Tibial artery (tissue), 4 donors: ENCODE results near the gene ACAT2.

Experiments used
- DNase-seq, 2 donors: peaks; one replicate each; pipeline ENCODE4 v3.0.0-alpha.2; 2019
- H3K27ac ChIP-seq, 2 donors: fragments of 200-600 bp; sonication (generic) in 1 of 2; 1 replicate in 1 of 2; 2 replicates in 1 of 2; pipeline ENCODE4 v1.5.1; 2018 to 2019; ENCODE audit warnings: mild to moderate bottlenecking in 1 of 2
- H3K27me3 ChIP-seq, 2 donors: fragments of 200-600 bp; sonication (generic) in 1 of 2; one replicate each; pipeline versions ENCODE4 v1.5.1 to v1.6.0; 2016 to 2019
- H3K36me3 ChIP-seq, 3 donors: fragments of 200-600 bp; sonication (generic) in 2 of 3; one replicate each; pipeline ENCODE4 v1.5.1; 2016 to 2019; ENCODE audit warnings: mild to moderate bottlenecking in 2 of 3
- H3K4me1 ChIP-seq, 4 donors: fragments of 200-600 bp; sonication (generic) in 2 of 4; 1 replicate in 3 of 4; 2 replicates in 1 of 4; pipeline ENCODE4 v1.5.1; 2016 to 2019
- H3K4me3 ChIP-seq, 2 donors: fragments of 200-600 bp; sonication (generic) in 1 of 2; 1 replicate in 1 of 2; 2 replicates in 1 of 2; pipeline ENCODE4 v1.5.1; 2018 to 2019; ENCODE audit warnings: mild to moderate bottlenecking in 2 of 2
- H3K9me3 ChIP-seq, 3 donors: fragments of 200-600 bp; sonication (generic) in 1 of 3; one replicate each; pipeline ENCODE4 v1.5.1; 2016 to 2019
- CTCF ChIP-seq, 2 experiments: fragments of 200-600 bp in 1 of 2; fragments of 450-650 bp in 1 of 2; IDR thresholded peaks; one replicate each; pipeline ENCODE4 v1.5.1; 2017 to 2019; ENCODE audit warnings: antibody characterized with exemption in 2 of 2, mild to moderate bottlenecking in 1 of 2, moderate library complexity in 1 of 2
- intact Hi-C: fragments of 100-400 bp; cut with DNase I; formaldehyde crosslinking; loops from one replicate; pipeline ENCODE4 v1.15.0; 2023; ENCODE audit warnings: low total_unique reads

ACAT2 gene

DNA sequence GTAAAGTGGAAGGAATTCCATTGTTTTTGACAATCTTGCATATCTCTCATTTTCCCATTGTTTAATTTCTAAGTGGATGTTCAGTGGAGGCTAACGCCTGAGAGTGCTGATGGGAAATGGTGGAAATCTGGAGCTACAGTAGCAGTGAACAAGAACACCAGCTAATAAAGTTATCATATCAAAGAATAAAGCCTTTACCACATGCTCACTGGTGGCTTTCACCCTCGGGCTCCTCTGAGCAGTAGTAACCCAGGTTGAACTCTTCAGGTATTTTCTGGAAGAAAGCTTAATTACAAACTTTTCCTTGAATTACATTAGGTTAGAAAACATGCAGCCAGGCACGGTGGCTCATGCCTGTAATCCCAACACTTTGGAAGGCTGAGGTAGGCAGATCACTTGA lies 10.4 kb upstream of the ACAT2 start:
- intact Hi-C loops, result no loop called here
- no peak for TF ChIP-seq CTCF (IDR thresholded peaks at IDR 0.05)
- Histone ChIP-seq H3K27me3 (no peaks in the 10 kb centered on the region), H3K9me3 (no peaks in the 10 kb centered on the region), H3K4me3 (no peak overlapping the region), H3K36me3 (peaks cover 66 to 89% (median 69%) of the 10 kb centered on the region in 3 donors), H3K4me1 (peaks cover 0 to 9% (median 0%) of the 10 kb centered on the region in 4 donors), H3K27ac (no peak overlapping the region)
- no peak for DNase-seq

- Histone ChIP-seq H3K27ac (no peak overlapping the region), H3K27me3 (no peaks in the 10 kb centered on the region), H3K4me3 (no peak overlapping the region), H3K4me1 (peaks cover 0 to 9% (median 0%) of the 10 kb centered on the region in 4 donors), H3K9me3 (no peaks in the 10 kb centered on the region), H3K36me3 (peaks cover 55 to 84% (median 63%) of the 10 kb centered on the region in 3 donors)
- DNase-seq, result no peak
- intact Hi-C loops, result no loop called here
- TF ChIP-seq CTCF (IDR thresholded peaks at IDR 0.05), result no peak
Measured at GRCh38 chr6:159753081-159753872, 8.6 kb upstream of the ACAT2 start.

- H3K36me3 ChIP-seq, result peaks cover 49 to 78% (median 59%) of the 10 kb centered on the region in 3 donors
- peaks cover 0 to 9% (median 0%) of the 10 kb centered on the region in 4 donors for H3K4me1 ChIP-seq
- intact Hi-C loops, result no loop called here
Measured at GRCh38 chr6:159754401-159754800, 7.4 kb upstream of the ACAT2 start.

GRCh38 chr6:159754959-159755914 lies 6.6 kb upstream of the ACAT2 start:
- no peak for DNase-seq
- no peaks in the 10 kb centered on the region for H3K9me3 ChIP-seq
- peak overlapping the region in 1 of 2 donors; percentile 38 for H3K27ac ChIP-seq
- peaks cover 0 to 14% (median 2%) of the 10 kb centered on the region in 4 donors for H3K4me1 ChIP-seq
- H3K27me3 ChIP-seq, result no peaks in the 10 kb centered on the region
- intact Hi-C loops, result no loop called here
- H3K4me3 ChIP-seq, result no peak overlapping the region
- peaks cover 44 to 70% (median 51%) of the 10 kb centered on the region in 3 donors for H3K36me3 ChIP-seq
- TF ChIP-seq CTCF (IDR thresholded peaks at IDR 0.05), result no peak

More at GRCh38 chr6:159754401-159754800, 7.4 kb upstream of the ACAT2 start:
- no peaks in the 10 kb centered on the region for H3K9me3 ChIP-seq
- H3K4me3 ChIP-seq, result no peak overlapping the region
- TF ChIP-seq CTCF (IDR thresholded peaks at IDR 0.05), result no peak
- H3K27me3 ChIP-seq, result no peaks in the 10 kb centered on the region
- peak overlapping the region in 1 of 2 donors; percentile 38 for H3K27ac ChIP-seq
- DNase-seq, result no peak

GRCh38 chr6:159756508-159756907 lies 5.3 kb upstream of the ACAT2 start:
- Histone ChIP-seq H3K4me3 (no peak overlapping the region), H3K27me3 (no peaks in the 10 kb centered on the region), H3K4me1 (peaks cover 0 to 26% (median 10%) of the 10 kb centered on the region in 4 donors), H3K9me3 (no peaks in the 10 kb centered on the region), H3K27ac (no peak overlapping the region), H3K36me3 (peaks cover 32 to 64% (median 41%) of the 10 kb centered on the region in 3 donors)
- intact Hi-C loops, result no loop called here
- TF ChIP-seq CTCF (IDR thresholded peaks at IDR 0.05), result no peak
- DNase-seq, result no peak
